ENCODE results near the gene PLXNB3.

Gene PLXNB3

DNA sequence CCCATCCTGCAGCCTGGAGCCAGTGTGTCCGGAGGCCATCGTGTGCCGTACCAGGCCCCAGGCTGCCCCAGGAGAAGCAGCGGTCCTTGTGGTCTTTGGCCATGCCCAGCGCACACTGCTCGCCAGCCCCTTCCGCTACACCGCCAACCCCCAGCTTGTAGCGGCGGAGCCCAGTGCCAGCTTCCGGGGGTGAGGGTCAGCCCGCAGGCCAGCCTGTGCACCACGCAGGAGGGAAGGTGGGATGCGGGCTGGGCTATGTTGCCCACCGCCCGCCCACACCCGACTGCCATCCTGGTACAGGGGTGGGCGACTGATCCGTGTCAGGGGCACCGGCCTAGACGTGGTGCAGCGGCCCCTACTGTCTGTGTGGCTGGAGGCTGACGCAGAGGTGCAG lies 9.2 kb downstream of the PLXNB3 start:
- H3K4me3 ChIP-seq (replicated peaks; ENCODE audit: low read depth, low read length): no peak overlapping the region
- TF ChIP-seq, protein P1, sequence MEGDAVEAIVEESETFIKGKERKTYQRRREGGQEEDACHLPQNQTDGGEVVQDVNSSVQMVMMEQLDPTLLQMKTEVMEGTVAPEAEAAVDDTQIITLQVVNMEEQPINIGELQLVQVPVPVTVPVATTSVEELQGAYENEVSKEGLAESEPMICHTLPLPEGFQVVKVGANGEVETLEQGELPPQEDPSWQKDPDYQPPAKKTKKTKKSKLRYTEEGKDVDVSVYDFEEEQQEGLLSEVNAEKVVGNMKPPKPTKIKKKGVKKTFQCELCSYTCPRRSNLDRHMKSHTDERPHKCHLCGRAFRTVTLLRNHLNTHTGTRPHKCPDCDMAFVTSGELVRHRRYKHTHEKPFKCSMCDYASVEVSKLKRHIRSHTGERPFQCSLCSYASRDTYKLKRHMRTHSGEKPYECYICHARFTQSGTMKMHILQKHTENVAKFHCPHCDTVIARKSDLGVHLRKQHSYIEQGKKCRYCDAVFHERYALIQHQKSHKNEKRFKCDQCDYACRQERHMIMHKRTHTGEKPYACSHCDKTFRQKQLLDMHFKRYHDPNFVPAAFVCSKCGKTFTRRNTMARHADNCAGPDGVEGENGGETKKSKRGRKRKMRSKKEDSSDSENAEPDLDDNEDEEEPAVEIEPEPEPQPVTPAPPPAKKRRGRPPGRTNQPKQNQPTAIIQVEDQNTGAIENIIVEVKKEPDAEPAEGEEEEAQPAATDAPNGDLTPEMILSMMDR (IDR thresholded peaks at IDR 0.05; ENCODE audit: low read depth, low read length, missing control alignments): no peak
- no peak for DNase-seq (ENCODE audit: extremely low read depth, low read depth)

DNA sequence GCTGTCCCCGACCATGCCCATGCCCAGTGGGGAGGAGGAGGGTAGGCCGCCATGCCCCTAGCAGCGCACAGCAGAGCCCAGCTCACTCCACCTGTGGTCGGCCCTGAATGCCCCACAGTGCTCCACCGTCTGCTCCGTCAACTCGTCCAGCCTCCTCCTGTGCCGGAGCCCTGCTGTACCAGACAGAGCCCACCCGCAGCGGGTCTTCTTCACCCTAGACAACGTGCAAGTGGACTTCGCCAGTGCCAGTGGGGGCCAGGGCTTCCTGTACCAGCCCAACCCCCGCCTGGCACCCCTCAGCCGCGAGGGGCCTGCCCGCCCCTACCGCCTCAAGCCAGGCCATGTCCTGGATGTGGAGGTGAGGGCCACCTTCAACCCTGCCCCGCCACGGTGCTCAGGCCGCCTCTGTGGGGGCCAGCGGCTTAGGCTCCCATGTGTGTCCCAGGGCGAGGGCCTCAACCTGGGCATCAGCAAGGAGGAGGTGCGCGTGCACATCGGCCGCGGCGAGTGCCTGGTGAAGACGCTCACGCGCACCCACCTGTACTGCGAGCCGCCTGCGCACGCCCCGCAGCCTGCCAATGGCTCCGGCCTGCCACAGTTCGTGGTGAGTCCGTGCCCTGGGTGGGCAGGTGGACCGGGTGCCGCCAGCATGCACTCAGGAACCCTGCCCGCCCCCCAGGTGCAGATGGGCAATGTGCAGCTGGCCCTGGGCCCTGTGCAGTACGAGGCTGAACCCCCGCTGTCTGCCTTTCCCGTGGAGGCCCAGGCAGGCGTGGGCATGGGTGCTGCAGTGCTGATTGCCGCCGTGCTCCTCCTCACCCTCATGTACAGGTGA lies 9.9 kb downstream of the PLXNB3 start:
- no peak overlapping the region for H3K4me3 ChIP-seq (replicated peaks; ENCODE audit: low read depth, low read length)
- TF ChIP-seq, protein P1 (IDR thresholded peaks at IDR 0.05; ENCODE audit: low read depth, low read length, missing control alignments): no peak
- DNase-seq (ENCODE audit: extremely low read depth, low read depth): no peak

DNA sequence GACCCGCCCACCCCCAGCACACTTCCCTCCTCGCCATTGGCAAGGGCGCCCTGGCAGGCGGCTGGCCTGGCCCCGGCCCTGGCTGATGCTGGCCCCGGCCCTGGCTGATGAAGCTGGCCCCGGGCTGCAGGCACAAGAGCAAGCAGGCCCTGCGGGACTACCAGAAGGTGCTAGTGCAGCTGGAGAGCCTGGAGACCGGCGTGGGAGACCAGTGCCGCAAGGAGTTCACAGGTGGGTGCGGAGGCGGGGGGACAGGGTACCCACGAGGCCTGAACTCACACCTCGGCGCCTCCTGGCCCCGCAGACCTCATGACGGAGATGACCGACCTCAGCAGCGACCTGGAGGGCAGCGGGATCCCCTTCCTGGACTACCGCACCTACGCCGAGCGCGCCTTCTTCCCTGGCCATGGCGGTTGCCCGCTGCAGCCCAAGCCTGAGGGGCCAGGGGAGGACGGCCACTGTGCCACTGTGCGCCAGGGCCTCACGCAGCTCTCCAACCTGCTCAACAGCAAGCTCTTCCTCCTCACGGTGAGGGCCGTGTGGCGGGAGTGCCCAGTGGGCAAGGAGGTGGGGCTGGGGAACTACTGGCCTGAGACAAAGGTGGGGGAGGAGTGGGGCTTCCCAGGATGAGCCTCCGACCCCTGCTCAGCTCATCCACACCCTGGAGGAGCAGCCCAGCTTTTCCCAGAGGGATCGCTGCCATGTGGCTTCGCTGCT lies 10.7 kb downstream of the PLXNB3 start:
- no peak for DNase-seq (ENCODE audit: extremely low read depth, low read depth)
- TF ChIP-seq, protein P1 (IDR thresholded peaks at IDR 0.05; ENCODE audit: low read depth, low read length, missing control alignments): no peak
- H3K4me3 ChIP-seq (replicated peaks; ENCODE audit: low read depth, low read length): no peak overlapping the region

GRCh38 chrX:153775293-153776119 lies 11.5 kb downstream of the PLXNB3 start:
- no peak for DNase-seq (ENCODE audit: extremely low read depth, low read depth)
- H3K4me3 ChIP-seq (replicated peaks; ENCODE audit: low read depth, low read length): no peak overlapping the region
- TF ChIP-seq, protein P1 (IDR thresholded peaks at IDR 0.05; ENCODE audit: low read depth, low read length, missing control alignments): no peak

GRCh38 chrX:153776120-153776599 lies 12.1 kb downstream of the PLXNB3 start:
- TF ChIP-seq, protein P1 (IDR thresholded peaks at IDR 0.05; ENCODE audit: low read depth, low read length, missing control alignments): no peak
- no peak overlapping the region for H3K4me3 ChIP-seq (replicated peaks; ENCODE audit: low read depth, low read length)
- DNase-seq (ENCODE audit: extremely low read depth, low read depth): no peak

- DNase-seq (ENCODE audit: extremely low read depth, low read depth): no peak
- TF ChIP-seq, protein P1 (IDR thresholded peaks at IDR 0.05; ENCODE audit: low read depth, low read length, missing control alignments): no peak
- H3K4me3 ChIP-seq (replicated peaks; ENCODE audit: low read depth, low read length): no peak overlapping the region
Observed at GRCh38 chrX:153776611-153777045, 12.6 kb downstream of the PLXNB3 start.

Measured in HFF-Myc (cell line).